Vagina (tissue), 2 donors: ENCODE data around the gene VAMP2. TPM values are rescaled to one million over a fixed set of nuclear protein-coding genes. Genes with fewer than 3 reads are reported as not detected.
"Not testable (repeated sequence)": the region's sequence is repeated elsewhere in the genome, so short reads cannot be mapped to it uniquely, and the experiment has no call there.

Experiments
- DNase-seq, 2 donors: peaks; one replicate each; pipeline ENCODE4 v3.0.0-alpha.2; 2017; ENCODE audit errors: extremely low spot score in 2 of 2
- H3K27ac ChIP-seq: fragments of 200-600 bp; sonication (generic); one replicate; pipeline ENCODE4 v1.5.1; 2019
- H3K27me3 ChIP-seq: fragments of 200-600 bp; sonication (generic); one replicate; pipeline ENCODE4 v1.5.1; 2019
- H3K36me3 ChIP-seq, 2 donors: fragments of 200-600 bp; sonication (generic); one replicate each; pipeline ENCODE4 v1.5.1; 2017 to 2019
- H3K4me1 ChIP-seq: fragments of 200-600 bp; sonication (generic); one replicate; pipeline ENCODE4 v1.5.1; 2019
- H3K4me3 ChIP-seq, 2 donors: fragments of 200-600 bp; sonication (generic); 1 replicate in 1 of 2; 2 replicates in 1 of 2; pipeline ENCODE4 v1.5.1; 2016 to 2019
- H3K9me3 ChIP-seq: fragments of 200-600 bp; sonication (generic); one replicate; pipeline ENCODE4 v1.5.1; 2019
- POLR2A ChIP-seq, 2 donors: fragments of 450-650 bp; IDR thresholded peaks; one replicate each; pipeline ENCODE4 v1.6.1; 2017; ENCODE audit warnings: antibody characterized with exemption in 2 of 2, mild to moderate bottlenecking in 2 of 2, moderate library complexity in 2 of 2
- POLR2AphosphoS5 ChIP-seq, 2 donors: sonication (generic); formaldehyde crosslinking; IDR thresholded peaks; one replicate each; pipeline ENCODE4 v1.9.0; 2017; ENCODE audit warnings: antibody characterized with exemption in 2 of 2, mild to moderate bottlenecking in 2 of 2, low read depth in 1 of 2; ENCODE audit not compliant: insufficient read depth in 1 of 2
- intact Hi-C: fragments of 100-400 bp; cut with DNase I; formaldehyde crosslinking; loops from one replicate; pipeline ENCODE4 v1.15.1; 2023
- total RNA-seq: library from RNA; depleted of rRNA; stranded (reverse); fragments of >200 nt; gene quantifications from one replicate; pipeline ENCODE4 v1.2.3, GENCODE V29; 2016
- TF ChIP-seq, protein P1 (sequence below), 3 experiments: fragments of 450-650 bp in 2 of 3; fragments of 200-600 bp in 1 of 3; sonication (generic) in 1 of 3; IDR thresholded peaks; one replicate each; pipeline ENCODE4 v1.5.1; 2017 to 2019; ENCODE audit warnings: antibody characterized with exemption in 3 of 3, mild to moderate bottlenecking in 2 of 3, moderate library complexity in 2 of 3

The VAMP2 gene
- total RNA-seq, 1 donor from 2014 or later: 35.6 TPM

DNA sequence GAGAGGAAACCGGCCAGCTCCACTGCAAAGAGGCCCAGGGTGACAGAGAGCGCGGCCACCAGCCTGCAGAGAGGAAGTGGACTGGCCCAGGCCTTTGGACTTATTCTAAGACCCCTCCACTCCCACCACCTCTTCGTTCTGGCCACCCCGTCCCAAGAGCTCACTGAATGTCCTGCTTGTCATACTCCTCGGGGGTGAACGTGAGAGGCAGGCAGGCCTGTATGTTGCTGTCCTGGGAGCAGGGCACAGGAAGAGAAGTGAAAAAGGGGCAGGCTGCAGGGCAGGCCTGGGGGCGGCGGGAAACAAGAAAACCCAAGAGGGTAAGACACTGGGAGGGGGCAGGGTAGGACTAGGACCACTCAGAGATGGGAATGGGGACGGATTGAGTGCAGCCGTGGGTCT is 13.0 kb upstream of the VAMP2 start:
- Histone ChIP-seq H3K4me1 (peaks cover 32% of the 10 kb centered on the region), H3K27ac (peak overlapping the region; percentile 88), H3K4me3 (peak overlapping the region; percentile 52 to 58), H3K36me3 (no peaks in the 10 kb centered on the region), H3K9me3 (no peaks in the 10 kb centered on the region), H3K27me3 (no peaks in the 10 kb centered on the region)
- DNase-seq: no peak
- TF ChIP-seq, protein P1, sequence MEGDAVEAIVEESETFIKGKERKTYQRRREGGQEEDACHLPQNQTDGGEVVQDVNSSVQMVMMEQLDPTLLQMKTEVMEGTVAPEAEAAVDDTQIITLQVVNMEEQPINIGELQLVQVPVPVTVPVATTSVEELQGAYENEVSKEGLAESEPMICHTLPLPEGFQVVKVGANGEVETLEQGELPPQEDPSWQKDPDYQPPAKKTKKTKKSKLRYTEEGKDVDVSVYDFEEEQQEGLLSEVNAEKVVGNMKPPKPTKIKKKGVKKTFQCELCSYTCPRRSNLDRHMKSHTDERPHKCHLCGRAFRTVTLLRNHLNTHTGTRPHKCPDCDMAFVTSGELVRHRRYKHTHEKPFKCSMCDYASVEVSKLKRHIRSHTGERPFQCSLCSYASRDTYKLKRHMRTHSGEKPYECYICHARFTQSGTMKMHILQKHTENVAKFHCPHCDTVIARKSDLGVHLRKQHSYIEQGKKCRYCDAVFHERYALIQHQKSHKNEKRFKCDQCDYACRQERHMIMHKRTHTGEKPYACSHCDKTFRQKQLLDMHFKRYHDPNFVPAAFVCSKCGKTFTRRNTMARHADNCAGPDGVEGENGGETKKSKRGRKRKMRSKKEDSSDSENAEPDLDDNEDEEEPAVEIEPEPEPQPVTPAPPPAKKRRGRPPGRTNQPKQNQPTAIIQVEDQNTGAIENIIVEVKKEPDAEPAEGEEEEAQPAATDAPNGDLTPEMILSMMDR (IDR thresholded peaks at IDR 0.05): no peak
- no peak for TF ChIP-seq POLR2A (IDR thresholded peaks at IDR 0.05)
- no peak for TF ChIP-seq POLR2AphosphoS5 (IDR thresholded peaks at IDR 0.05; ENCODE audit: insufficient read depth in 1 of 2, low read depth in 1 of 2)
- intact Hi-C loops: no loop called here

DNA sequence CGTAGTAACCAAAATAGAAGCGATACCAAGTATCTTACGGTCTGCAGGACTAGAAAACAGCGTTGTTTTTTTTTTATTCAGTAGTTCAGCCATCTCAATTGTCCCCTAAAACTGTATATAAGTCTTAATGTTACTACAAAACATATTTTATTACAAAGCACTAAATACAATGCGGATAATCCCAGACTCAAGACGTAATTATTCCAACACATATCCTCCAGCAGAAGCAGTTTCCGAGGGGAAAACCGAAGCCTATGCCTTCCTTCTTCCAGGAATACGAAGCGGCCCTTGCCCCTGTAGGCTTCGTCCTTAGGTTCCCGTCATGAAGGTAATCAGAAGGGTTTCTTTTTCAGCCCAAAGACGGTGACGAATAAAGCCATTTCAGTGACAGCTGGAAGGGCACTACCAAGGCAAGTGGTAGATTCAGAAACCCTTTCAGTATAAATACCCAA is 11.1 kb upstream of the VAMP2 start:
- H3K36me3 ChIP-seq: no peaks in the 10 kb centered on the region
- TF ChIP-seq POLR2AphosphoS5 (IDR thresholded peaks at IDR 0.05; ENCODE audit: insufficient read depth in 1 of 2, low read depth in 1 of 2): no peak
- no peak for TF ChIP-seq POLR2A (IDR thresholded peaks at IDR 0.05)
- TF ChIP-seq, protein P1 (IDR thresholded peaks at IDR 0.05): no peak
- H3K4me1 ChIP-seq: peaks cover 32% of the 10 kb centered on the region
- H3K9me3 ChIP-seq: no peaks in the 10 kb centered on the region
- H3K27ac ChIP-seq: peak overlapping the region; percentile 92
- DNase-seq: no peak
- intact Hi-C loops: no loop called here
- H3K4me3 ChIP-seq: peak overlapping the region; percentile 18 to 39
- H3K27me3 ChIP-seq: no peaks in the 10 kb centered on the region

DNA sequence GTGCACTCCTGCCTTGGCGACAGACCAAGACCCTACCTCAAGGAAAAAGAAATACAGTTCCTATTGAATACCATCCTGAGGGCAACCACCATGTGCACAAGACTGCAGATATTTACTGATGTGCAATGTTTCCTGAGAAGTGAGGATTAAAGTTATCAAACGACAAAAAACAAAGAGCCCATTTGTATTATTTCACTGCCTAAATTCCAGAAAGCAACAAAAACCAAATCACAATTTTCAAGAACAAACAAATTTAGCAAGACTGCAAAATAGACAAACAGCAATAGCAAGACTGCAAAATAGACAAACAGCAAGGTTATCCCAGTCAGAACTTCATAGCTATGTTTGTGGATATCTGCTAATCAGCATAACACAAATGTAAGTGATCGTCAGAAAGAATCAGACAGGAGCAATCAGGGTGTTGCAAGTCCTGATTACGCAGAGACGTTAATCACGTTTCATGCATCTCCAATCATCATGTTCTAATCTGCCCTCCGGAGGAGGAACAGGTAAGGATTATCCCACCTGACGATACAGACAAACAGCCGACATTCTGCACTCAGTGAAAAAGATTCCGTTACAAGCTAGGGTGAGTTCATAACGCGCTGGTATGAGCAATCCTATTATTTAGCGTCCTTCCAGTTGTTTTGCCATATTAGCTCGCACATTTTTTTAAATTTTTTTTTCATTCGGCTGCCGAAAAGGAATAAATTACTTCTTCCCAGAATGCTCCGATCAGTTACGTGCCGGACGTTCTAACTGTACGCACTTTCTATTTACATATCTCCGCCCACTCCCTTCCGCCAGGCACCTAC is 10.5 kb upstream of the VAMP2 start:
- no peaks in the 10 kb centered on the region for H3K36me3 ChIP-seq
- peak overlapping the region; percentile 92 for H3K27ac ChIP-seq
- intact Hi-C loops: no loop called here
- H3K27me3 ChIP-seq: no peaks in the 10 kb centered on the region
- H3K4me1 ChIP-seq: peaks cover 32% of the 10 kb centered on the region
- no peak for DNase-seq
- H3K4me3 ChIP-seq: peak overlapping the region; percentile 18 to 39
- TF ChIP-seq, protein P1 (IDR thresholded peaks at IDR 0.05): no peak
- TF ChIP-seq POLR2AphosphoS5 (IDR thresholded peaks at IDR 0.05; ENCODE audit: insufficient read depth in 1 of 2, low read depth in 1 of 2) (peak; percentile 60 to 98), POLR2A (IDR thresholded peaks at IDR 0.05) (peak; percentile 96 to 99)
- no peaks in the 10 kb centered on the region for H3K9me3 ChIP-seq

DNA sequence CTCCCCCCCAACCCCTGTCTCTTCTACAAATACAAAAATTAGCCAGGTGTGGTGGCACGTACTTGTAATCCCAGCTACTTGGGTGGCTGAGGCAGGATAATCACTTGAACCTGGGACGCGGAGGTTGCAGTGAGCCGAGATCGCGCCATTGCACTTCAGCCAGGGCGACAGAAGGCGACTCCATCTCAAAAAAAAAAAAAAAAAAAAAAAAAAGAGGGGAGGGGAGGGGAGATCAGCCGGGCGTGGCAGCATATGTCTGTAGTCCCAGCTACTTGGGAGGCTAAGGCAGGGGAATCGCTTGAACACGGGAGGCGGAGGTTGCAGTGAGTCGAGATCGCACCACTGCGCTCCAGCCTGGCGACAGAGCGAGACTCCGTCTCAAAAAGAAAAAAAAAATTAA is 7.4 kb upstream of the VAMP2 start:
- DNase-seq, H3K4me3 ChIP-seq, H3K36me3 ChIP-seq, H3K9me3 ChIP-seq, H3K27ac ChIP-seq, H3K27me3 ChIP-seq, intact Hi-C loops: not testable (repeated sequence)
- peaks cover 14% of the 10 kb centered on the region for H3K4me1 ChIP-seq

DNA sequence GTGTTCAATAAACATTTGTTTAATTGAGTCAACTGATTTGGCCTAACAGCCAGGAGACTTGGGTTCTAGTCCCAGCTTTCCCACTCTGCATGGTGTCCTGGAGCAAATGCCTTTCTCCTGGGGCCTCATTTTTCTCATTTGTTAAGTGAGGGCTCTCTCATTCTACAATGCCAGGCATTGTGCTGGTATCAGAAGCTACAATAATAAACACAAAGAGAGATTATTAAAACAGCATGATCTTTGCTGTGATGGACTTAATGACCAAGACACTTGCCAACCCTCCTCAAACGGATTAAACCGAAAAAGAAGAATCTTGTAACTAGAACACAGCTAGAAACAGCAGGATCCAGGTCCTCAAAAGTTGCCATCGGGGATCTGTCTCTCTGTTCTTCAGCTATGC is 4.8 kb upstream of the VAMP2 start:
- Histone ChIP-seq H3K36me3 (no peaks in the 10 kb centered on the region), H3K9me3 (no peaks in the 10 kb centered on the region), H3K4me1 (peaks cover 20% of the 10 kb centered on the region), H3K27ac (no peak overlapping the region), H3K27me3 (no peaks in the 10 kb centered on the region), H3K4me3 (no peak overlapping the region)
- DNase-seq: no peak
- TF ChIP-seq, protein P1 (IDR thresholded peaks at IDR 0.05): no peak
- no peak for TF ChIP-seq POLR2AphosphoS5 (IDR thresholded peaks at IDR 0.05; ENCODE audit: insufficient read depth in 1 of 2, low read depth in 1 of 2)
- intact Hi-C loops: no loop called here
